Stimulated activated CD4-positive, alpha-beta T cell treated with anti-CD3 and anti-CD28 coated beads, Interleukin-2, amount 100 ng/mL, for 4 hours (primary cell): ENCODE data around the gene SALL2.
"Not testable (repeated sequence)": the region's sequence is repeated elsewhere in the genome, so short reads cannot be mapped to it uniquely, and the experiment has no call there.

Experiments used
- DNase-seq: peaks from one replicate; pipeline ENCODE4 v3.0.0-alpha.2; 2020; ENCODE audit warnings: low read depth

The SALL2 gene

DNA sequence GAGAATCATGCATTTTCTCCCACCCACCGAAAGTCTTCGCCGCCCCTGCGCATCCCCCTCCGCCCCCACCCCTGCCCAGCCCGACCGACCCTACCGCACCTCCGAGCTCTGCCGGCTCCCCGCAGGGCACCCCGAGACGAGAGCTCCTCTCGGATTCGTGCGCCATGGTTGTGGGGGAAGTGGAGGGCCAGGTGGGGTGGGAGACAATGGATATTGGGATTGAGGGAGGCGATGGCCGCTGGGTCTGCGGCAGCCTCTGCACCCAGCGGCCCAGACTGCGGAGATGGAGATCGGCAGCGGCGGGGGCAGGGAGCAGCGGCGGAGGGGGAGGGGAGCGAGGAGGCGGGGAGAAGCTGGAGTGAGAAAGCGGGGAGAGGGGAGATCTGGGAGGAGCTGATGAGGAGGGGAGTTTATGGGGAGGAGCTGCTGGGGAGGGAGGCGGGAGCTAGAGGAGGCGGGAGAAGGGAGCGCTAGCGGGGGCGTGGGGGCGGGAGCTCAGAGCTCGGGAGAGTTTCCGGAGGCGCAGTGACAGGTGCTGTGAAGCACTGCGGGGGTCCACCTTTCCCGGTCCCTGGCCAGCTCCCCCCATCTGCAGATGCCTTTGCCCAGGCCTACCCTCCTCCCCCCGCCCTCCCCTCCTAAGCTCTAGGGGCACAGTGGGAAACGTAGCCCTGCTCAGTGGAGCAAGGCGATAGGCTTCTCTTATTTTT, at the start of gene SALL2:
TSS of gene SALL2 (minus strand) at position 385 of the 710 bp plus-strand sequence. CDS start at position 166, 219 bp downstream.
- DNase-seq: peak; percentile 59

DNA sequence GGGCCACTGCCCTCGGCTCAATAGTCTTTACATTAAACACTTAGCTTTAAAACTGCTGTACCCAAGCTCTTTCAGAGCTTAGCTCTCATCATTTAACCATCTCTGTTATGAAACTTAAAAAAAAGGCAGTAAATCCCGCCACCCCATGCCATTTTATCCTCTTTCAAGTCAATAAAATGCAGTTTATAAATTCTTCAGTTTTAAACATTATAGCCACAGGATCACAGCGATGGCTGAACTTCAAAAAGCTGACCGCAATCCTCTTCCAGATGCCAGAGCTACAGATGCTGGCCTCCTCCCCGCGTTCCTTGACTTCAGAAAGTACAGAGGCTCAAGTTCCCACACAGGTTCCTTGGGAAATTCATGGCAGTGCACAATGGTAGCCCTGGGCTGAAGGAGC, 49.5 kb upstream of the SALL2 start:
- DNase-seq: no peak

DNA sequence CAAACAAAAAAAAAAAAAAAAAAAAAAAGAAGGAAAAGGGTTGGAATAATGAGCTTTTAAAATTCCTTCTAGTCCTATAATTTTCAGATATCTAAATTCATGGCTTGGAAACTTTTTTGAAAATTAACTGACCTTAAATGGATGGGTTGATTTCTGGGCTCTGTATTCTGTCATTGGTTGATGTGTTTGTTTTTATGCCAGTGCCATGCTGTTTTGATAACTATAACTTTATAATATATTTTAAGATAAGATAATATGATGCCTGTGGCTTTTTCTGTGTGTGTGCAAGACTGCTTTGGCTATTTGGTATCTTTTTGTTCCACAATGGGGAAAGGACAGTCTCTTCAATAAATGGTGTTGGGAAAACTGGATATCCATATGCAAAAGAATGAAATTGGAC, 46.5 kb upstream of the SALL2 start:
- DNase-seq: no peak

DNA sequence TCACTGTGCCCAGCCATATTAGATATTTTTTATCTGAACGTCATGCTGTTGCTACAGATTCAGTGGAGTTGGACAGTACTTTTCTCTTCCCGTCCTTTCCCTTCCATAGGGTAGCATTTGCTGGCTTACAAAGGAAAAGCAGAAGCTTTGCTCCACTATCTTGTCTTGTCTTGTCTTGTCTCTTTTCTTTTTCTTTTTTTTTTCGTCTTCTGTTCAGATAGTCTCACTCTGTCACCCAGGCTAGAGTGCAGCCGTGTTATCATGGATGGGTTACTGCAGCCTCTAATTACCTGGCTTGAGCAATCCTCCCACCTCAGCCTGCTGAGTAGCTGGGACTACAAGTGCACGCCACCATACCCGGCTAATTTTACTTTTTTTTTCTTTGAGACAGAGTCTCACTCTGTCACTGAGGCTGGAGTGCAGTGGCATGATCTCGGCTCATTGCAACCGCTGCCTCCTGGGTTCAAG, 32.6 kb upstream of the SALL2 start:
- DNase-seq: no peak

DNA sequence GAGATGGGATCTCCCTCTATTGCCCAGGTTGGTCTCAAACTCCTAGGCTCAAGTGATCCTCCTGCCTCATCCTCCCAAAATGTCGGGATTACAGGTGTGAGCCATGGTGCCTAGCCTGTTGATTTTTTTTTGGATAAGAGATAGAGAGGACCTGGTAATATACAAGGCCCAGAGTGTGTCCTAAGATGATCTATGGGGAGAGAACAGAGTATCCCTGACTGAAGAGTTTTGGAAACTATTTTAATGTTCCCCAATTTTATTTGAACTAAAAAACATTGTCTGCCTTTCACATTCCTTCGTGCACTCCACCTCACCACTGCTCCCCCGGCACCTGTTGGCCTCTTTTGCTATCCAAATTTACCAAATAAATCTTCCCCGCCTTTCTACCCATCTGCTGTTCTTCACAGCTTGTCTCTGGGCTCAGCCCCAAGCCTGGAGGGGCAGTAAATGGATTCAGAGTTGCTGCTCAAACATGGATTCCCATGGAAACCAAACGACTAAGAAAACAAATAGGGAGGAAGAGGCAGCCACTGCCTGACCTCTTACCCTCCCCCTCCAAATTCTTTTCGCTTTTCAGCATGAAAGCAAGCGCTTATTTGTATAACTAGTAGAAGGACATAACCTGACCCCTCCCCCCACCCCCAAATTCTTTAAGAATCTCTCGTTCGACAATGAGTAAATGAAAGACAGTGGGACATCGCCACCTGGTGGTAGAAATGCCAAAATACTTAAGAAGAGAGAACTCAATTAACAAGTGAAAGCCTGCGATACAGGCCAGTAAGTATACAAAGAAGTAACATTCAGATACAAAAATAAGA, 31.1 kb upstream of the SALL2 start:
- DNase-seq: peak; percentile 68

DNA sequence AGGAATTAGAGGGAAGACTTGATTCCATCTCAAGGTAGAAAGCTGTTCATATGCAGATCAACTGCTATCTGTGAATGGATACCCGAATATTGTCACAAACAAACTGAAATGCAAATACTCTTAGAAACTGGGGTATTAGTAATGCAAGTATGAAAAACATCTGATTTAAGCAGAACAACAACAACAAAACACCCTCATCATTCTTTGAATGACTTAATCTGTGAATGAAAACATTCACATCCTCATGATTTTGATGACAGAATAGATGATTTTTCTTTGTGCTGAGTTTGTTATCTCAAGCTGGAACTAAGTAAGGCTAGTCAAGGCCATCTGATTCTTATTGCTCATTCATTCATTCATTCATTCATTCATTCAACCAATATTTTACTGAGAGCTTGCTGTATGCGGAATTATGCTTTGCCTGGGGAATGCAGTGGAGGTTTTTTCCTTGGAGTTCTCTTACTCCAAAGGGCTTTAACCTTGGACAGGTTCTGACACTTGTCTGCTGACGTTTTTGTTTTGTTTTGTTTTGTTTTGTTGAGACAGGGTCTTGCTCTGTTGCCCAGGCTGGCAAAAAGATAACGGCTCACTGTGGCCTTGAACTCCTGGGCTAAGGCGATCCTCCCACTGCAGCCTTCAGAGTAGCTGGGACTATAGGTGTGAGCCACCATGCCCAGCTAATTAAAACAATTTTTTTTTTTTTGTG, 30.4 kb upstream of the SALL2 start:
- DNase-seq: no peak

DNA sequence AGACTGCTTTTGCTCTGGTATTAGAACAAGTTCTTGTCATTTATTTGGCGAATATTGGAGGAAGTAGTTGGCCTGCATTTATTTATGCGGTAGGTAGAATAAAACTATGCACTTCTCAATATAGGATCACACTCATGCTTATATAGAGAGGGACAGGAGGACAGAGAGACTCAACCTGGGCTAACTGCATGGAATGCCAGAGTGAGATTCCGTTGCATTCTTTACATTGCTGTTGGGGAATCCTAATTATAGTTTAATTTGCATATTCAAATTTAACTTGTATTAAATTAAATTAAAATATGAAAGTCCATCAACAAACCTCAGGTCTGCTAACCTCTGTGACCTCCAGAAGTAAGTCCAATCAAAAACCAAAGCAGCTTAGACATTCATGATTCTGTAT, 27.1 kb upstream of the SALL2 start:
- no peak for DNase-seq

DNA sequence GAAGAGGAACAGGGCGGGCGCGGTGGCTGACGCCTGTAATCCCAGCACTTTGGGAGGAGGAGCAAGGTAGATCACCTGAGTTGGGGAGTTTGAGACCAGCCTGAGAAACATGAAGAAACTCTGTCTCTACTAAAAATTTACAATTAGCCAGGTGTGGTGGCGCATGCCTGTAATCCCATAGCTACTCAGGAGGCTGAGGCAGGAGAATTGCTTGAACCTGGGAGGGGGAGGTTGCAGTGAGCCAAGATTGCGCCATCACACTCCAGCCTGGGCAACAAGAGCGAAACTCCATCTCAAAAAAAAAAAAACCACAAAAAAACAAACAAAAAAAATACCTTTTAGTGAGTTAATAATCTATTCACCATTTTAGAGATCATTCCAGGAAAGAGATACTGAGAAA, 18.4 kb upstream of the SALL2 start:
- DNase-seq: not testable (repeated sequence)

DNA sequence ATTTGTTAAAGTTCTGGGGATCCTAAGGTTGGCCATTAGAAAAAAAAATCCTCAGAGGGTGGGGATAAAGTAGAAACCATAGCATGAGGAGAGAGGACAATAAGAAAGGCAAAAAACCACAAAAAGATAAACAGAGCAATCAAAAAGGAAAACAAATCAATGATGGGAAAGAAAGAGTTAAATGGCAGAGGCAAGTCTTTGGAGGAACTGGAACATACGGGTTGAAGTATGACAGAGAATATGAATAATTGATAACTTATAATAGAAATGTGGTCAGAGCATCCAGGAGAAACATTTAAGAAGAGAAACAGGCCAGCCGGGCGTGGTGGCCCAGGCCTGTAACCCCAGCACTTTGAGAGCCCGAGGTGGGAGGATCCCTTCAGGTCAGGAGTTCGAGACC, 17.8 kb upstream of the SALL2 start:
- no peak for DNase-seq

DNA sequence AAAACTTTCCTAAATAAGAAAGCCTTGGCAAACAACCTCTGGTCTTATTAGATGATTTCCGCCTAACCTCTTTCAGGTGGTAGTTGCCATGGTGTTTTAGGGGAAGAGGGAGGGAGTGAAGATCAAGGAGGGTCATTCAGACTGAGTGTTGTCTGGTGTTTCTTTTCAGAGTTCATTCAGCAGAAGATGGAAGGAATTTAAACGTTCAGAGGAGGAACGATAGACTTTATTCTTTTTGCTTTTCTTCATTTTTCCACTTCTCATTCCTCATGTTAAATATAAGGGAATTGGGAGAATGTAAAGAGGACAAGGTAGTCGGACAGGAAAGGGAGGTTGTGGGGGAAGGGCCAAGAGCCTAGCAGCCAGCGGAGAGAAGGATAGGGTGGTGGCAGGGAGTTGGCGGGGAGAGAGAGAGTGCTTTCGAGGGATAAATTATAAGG, 17.4 kb upstream of the SALL2 start:
- no peak for DNase-seq

DNA sequence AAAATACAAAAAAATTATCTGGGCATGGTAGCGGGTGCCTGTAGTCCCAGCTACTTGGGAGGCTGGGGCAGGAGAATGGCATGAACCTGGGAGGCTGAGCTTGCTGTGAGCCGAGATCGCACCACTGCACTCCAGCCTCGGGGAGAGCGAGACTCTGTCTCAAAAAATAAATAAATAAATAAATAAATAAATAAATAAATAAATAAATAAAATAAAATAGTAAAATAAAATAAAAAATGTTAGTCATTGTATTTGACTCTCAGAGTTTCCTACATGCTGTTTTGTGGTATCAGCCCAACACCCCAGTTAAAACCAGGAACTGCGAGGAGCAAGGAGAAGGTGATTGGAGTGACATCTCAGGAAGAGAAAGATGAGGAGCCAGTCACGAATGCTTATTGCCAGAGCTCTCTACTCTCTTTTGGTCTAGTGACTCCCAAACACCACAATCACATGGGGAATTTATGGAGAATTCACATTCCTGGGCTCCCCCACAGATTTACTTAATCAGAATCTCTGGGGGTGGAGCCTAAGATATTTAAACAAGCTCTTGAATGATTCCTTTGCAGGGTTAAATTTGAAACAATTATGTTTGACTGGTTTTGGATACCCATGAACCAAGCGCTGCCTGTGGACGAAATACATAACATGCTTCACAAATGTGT, 15.4 kb upstream of the SALL2 start:
- no peak for DNase-seq

DNA sequence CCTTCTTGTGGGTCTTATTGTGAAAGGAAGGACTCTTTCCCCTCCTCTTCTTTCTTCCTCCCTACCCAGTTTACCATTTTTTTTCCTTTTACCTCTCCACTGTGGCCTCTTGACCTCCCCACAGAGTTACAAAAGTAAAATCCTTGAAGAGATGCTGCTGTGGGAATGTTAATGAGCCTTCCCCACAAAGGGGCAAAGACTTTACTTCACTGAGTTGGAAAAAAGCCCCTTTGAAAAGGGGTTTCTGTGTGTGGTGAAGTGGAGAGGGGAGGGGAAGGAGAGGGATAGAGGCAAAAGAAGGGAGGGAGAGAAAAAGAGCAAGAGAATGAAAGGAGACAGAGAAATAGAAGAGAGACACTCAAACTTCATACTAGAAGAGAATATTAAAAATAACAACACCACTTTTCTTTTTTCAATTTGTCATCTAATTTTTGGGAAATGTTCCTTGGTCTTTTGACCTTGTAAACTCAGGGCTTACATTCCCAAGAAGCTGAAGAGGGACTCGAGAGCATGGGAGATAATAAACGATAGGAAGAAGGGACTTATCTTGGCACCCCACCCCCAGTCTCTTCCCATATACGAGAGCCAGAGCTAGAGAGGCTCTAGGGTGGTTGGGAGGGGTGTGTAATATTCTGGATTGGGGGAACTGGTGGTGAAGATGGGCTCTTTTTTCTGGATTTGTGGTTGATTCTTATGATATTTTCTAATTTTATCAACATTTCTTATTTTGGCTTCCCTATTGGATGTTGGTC, 13.2 kb upstream of the SALL2 start:
- no peak for DNase-seq

DNA sequence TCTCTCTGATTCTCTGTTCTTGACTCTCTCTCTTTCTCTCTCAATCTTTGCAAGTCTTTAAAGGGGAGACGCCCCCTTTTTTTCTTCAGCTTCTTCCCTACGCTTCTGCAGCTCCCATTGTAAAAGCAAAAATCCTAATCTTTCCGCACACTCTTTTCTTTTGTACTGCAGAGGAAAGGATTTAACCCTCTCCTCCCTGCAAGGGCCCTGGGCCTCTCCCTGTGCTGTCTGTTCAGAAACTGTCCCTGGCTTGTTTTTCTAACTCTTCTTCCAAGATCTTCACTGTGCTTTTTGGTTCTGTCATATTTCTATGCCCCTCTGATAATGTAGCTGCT, 10.9 kb upstream of the SALL2 start:
- DNase-seq: no peak

DNA sequence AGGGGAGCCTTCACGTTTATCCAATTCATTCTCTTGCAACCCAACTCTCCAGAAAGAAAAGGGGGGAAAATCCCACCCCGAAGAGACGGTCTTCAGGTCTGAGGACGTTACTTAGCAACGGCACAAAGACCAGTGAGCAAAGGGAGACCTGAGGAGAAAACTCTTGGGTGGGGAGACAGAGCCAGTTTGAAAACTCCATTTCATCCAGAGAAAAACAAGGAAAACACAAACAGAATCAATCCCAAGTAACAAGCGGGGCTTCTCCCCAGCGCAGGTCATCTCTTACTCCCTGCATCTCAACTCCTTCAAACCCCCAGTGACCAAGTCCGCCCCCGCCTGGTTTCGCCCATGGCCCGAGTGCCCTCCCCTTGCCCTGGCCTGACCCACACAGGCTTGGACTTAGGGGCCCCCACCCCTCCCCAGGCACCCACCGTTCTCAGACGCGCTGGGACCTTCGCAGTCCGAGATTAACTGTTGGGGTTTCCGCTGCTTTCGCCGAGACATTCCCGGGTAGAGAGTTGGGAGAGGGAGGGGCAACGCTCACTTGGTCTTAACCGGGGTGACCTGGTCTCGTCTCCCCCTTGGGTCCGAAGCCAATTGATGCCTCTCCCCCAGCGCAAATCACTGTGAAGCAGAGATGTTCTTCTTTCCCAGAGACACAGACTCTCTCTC, 10.4 kb upstream of the SALL2 start:
- DNase-seq: no peak

DNA sequence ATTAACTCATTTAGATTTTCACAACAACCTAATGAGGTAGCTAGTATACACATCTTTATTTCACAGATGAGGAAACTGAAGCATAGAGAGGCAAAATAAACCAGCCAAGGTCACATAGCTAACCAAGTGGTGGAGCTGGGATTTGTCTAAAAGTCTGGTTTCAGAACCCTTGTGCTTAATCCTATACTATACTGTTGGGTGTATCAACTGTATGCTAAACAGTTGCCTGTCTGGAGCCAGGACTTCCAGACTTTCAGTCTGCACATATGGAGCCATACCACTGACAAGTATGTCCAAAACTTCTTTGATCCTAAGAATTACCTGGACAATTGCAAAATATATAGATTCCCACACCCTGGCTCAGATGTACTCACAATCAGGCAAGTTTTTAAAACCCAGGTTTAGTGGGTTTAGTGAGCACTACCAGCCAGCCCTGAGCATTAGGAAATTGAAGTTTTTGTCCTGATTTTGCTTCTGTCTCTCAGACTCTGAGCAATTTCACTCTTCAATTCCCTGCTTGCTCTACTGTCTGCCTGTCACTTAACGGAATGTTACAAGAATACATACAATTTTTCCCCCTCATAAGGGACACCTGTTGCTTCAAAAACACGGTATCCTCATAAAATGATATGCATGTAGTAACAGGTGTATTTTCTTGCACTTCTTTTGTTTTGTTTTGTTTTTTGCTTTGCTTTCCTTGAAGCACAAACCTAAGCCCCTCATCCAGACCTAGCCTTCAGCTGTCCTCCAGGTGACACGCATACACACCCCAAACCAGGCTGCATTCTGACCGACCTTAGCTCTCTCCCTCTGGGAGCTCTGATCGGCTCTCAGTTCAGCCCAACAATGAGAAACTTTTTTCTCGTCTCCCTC, 9.6 kb upstream of the SALL2 start:
- DNase-seq: no peak

DNA sequence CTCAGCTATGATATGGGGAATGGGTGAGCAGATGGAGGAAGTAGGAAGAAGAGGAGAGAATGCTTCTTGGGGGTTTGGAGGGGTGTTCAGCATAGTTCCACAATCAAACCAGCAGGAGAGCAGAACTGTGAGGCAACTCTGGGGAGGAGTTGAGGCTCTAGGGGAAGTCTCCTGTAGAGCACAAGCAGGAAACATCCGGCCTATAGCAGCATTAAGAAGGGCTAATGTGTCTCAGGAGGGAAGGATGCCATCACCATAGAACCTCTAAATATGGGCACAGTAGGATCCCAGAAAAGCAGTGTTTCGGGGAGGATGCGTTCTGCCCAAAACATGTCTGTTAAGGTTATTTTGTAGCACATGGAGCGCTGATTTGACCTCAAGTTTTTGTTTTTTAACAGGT, 8.4 kb upstream of the SALL2 start:
- no peak for DNase-seq

DNA sequence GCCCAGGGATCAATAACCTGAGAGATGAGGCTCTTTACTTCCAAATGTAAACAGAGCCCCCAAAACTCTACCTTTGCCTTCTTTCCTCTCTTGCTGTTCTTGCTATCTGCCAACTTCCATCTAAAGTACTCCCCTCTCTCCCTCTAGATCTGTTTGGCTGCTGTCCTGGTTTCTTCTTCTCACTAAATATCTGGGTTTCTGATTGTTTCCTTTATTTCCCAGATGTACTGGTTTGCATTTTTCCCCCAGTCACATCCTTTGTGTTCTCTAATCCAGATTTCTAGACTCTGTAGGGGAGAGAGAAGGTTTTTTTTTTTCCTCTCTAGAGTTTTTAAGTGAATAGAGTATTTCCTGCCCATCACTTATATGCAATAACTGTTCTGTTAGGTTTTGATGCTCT, 7.1 kb upstream of the SALL2 start:
- no peak for DNase-seq

DNA sequence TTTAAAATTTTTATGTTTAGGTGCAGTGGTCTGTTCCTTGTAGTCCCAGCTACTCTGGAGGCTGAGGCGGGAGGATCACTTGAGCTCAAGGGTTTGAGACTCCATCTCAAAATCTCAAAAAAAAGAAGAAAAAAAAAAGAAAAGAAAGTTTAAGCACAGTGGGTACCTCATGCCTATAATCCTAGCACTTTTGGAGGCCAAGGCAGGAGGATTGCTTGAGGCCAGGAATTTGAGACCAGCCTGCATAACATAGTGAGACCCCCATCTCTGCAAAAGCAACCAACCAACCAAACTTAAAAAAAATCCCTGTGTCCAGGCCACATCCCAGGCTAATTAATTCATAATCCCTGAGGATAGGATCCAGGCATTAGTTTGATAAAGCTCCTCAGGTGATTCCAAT, 3.4 kb upstream of the SALL2 start:
- DNase-seq: no peak

DNA sequence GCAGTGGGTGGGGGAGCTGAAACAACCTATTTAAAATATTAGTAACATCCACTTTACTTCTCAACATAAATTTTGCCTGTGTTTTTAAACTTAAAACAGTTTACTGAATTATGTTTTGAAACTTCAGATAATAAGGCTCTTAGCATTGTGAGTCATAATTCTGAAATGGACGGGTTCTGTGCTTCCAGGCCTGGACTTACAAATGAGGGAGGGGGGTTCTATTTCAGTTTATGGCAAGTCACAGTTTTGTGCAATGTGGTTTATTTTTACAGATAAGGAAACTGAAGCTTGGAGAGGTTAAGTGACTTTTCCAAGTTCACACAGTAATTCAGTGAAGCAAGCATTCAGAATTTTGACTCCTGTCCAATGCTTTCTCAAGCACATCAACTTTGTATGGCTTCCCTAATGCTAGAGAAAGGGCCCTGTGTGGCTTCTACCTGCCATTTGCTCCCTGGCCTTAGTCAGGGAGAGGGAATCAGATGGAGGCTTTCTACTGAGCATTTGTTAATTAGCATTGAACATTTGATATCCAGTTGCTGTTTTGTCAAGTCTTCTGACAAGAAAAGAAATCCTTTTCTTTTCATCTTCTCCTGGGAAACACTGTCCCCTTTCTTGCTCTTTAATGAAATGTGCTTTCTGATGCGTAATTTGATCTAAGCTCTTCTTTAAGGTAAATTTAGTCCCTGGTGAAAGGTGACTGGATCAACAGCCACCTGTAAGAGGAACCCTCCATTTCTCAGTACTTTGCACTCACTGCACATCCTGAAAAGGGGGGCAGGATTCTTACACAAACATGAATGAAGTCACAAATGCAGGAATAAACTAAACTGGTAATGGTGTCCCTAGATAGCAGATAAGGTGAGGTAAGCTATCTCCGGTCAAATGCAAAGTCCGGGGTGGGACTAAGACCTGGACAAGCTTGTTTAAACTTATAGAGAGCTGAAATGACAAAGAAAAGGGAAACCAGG, 2.5 kb upstream of the SALL2 start:
- no peak for DNase-seq
